Panc1 (cell line): ENCODE measurements around the gene SGMS1. TPM values are rescaled to one million over a fixed set of nuclear protein-coding genes. Genes with fewer than 3 reads are reported as not detected.

Experiments
- ATAC-seq: fragments of 200-7000 bp; cut with Tn5 transposase; 2 replicates; pipeline ENCODE4 v1.9.1; 2020; ENCODE audit warnings: mild to moderate bottlenecking, moderate library complexity
- BruUV-seq: library from RNA; stranded (reverse); fragments of 400-500 nt; replicated peaks from 2 replicates; lab custom pipeline; 2021; lab: Mats Ljungman, UMichigan
- CTCF ChIA-PET: fragments of 300-600 bp; sonication (Branson Sonifier 250); formaldehyde crosslinking; loops from one replicate; lab custom pipeline; 2022; ENCODE audit warnings: antibody characterized with exemption; lab: Charles Lee
- POLR2A ChIA-PET: fragments of 300-600 bp; sonication (Branson Sonifier 250); formaldehyde crosslinking; loops from one replicate; lab custom pipeline; 2022; ENCODE audit warnings: antibody characterized with exemption; lab: Charles Lee
- DNase-seq: peaks from one replicate; pipeline ENCODE4 v3.0.0-alpha.2; 2010; ENCODE audit warnings: low read depth, low spot score
- H3K27ac ChIP-seq: 2 replicates; pipeline ENCODE4 v1.5.1; 2011; ENCODE audit warnings: mild to moderate bottlenecking, low read length, inconsistent platforms
- H3K27me3 ChIP-seq: fragments of 200-500 bp; sonication (Bioruptor generic); 2 replicates; pipeline ENCODE4 v1.6.0; 2014; ENCODE audit warnings: low read length, inconsistent platforms; ENCODE audit not compliant: control insufficient read depth, insufficient read depth
- H3K36me3 ChIP-seq: fragments of 200-500 bp; sonication (Bioruptor generic); 2 replicates; pipeline ENCODE4 v1.5.1; 2014; ENCODE audit warnings: inconsistent platforms, mild to moderate bottlenecking, low read length, moderate library complexity; ENCODE audit not compliant: control insufficient read depth, insufficient read depth
- H3K4me1 ChIP-seq: 2 replicates; pipeline ENCODE4 v1.5.1; 2011; ENCODE audit warnings: inconsistent platforms, mild to moderate bottlenecking, low read length, moderate library complexity; ENCODE audit not compliant: control insufficient read depth, insufficient read depth
- H3K4me3 ChIP-seq, 2 experiments: 2 replicates each; pipeline ENCODE4 v1.5.1; 2011 to 2012; ENCODE audit warnings: low read depth in 2 of 2, low read length in 2 of 2, mild to moderate bottlenecking in 2 of 2, inconsistent platforms in 1 of 2, moderate library complexity in 1 of 2
- H3K9me3 ChIP-seq: fragments of 200-500 bp; sonication (Bioruptor generic); 2 replicates; pipeline ENCODE4 v1.5.1; 2014; ENCODE audit warnings: low read depth, mild to moderate bottlenecking, inconsistent platforms, low read length, moderate library complexity; ENCODE audit not compliant: control insufficient read depth, insufficient read depth
- CTCF ChIP-seq: fragments of 450-650 bp; IDR thresholded peaks from 2 replicates; pipeline ENCODE4 v1.5.1; 2017; ENCODE audit warnings: mild to moderate bottlenecking
- POLR2AphosphoS5 ChIP-seq: IDR thresholded peaks from 2 replicates; pipeline ENCODE4 v1.6.1; 2012; ENCODE audit warnings: mild to moderate bottlenecking, low read depth, low read length, moderate library complexity
- REST ChIP-seq, 2 experiments: IDR thresholded peaks; 2 replicates each; pipeline ENCODE4 v1.6.1; 2011 to 2012; ENCODE audit warnings: low read depth in 2 of 2, control low read depth in 1 of 2, low read length in 1 of 2, mild to moderate bottlenecking in 1 of 2, moderate library complexity in 1 of 2; ENCODE audit not compliant: insufficient read depth in 1 of 2
- SIN3A ChIP-seq: IDR thresholded peaks from 2 replicates; pipeline ENCODE4 v1.6.1; 2012; ENCODE audit warnings: low read depth, mild to moderate bottlenecking, low read length, moderate library complexity, borderline replicate concordance; ENCODE audit not compliant: insufficient read depth
- TCF7L2 ChIP-seq: IDR thresholded peaks from 2 replicates; pipeline ENCODE4 v1.6.1; 2011; ENCODE audit warnings: mild to moderate bottlenecking, low read depth, low read length, inconsistent platforms
- in situ Hi-C: cut with HindIII; loops from 2 replicates; pipeline ENCODE4 v1.10.0; 2016; ENCODE audit warnings: low sequenced_read_pairs, low pct_unique_long_range_greater_than_20kb
- intact Hi-C: fragments of 100-400 bp; cut with micrococcal nuclease; formaldehyde crosslinking; loops from one replicate; pipeline ENCODE4 v1.10.0; 2022; ENCODE audit not compliant: unreplicated experiment
- total RNA-seq: library from RNA; stranded (reverse); gene quantifications from one replicate; pipeline ENCODE4 v1.2.1, GENCODE V29; 2021; ENCODE audit not compliant: unreplicated experiment

The SGMS1 gene
- total RNA-seq, 1 experiment from 2014 or later: 22.0 TPM

GRCh38 chr10:50469288-50469687 is 154.5 kb downstream of the SGMS1 start:
- Histone ChIP-seq H3K27me3 (no peaks in the 10 kb centered on the region), H3K27ac (no peak overlapping the region), H3K9me3 (no peaks in the 10 kb centered on the region), H3K4me1 (peaks cover 19% of the 10 kb centered on the region), H3K36me3 (no peaks in the 10 kb centered on the region), H3K4me3 (no peak overlapping the region)
- POLR2A ChIA-PET: no interaction called here
- DNase-seq (no peak), ATAC-seq (no peak)
- intact Hi-C loops: no loop called here
- CTCF ChIA-PET: no interaction called here
- TF ChIP-seq SIN3A (no peak), REST (IDR thresholded peaks at IDR 0.05; ENCODE audit: insufficient read depth in 1 of 2, low read depth in 2 of 2, low read length in 1 of 2) (no peak), TCF7L2 (no peak), POLR2AphosphoS5 (no peak), CTCF (no peak)
- BruUV-seq: no TSS peak
- in situ Hi-C loops: no loop called here

- intact Hi-C loops (no loop called here), in situ Hi-C loops (no loop called here)
- no peaks in the 10 kb centered on the region for H3K27me3 ChIP-seq
- no peak overlapping the region for H3K4me3 ChIP-seq
- CTCF ChIA-PET: no interaction called here
- H3K36me3 ChIP-seq: no peaks in the 10 kb centered on the region
- H3K27ac ChIP-seq: no peak overlapping the region
- ATAC-seq (no peak), DNase-seq (no peak)
- no TSS peak for BruUV-seq
- TF ChIP-seq CTCF (no peak), REST (IDR thresholded peaks at IDR 0.05; ENCODE audit: insufficient read depth in 1 of 2, low read depth in 2 of 2, low read length in 1 of 2) (no peak), SIN3A (no peak), TCF7L2 (no peak), POLR2AphosphoS5 (no peak)
- POLR2A ChIA-PET: no interaction called here
- H3K4me1 ChIP-seq: peaks cover 19% of the 10 kb centered on the region
- no peaks in the 10 kb centered on the region for H3K9me3 ChIP-seq
Observed at GRCh38 chr10:50467209-50467608, 156.5 kb downstream of the SGMS1 start.
